Nephron progenitor cell (in vitro differentiated cells): ENCODE results near the gene CCDC150.
"Not testable (repeated sequence)": the region's sequence is repeated elsewhere in the genome, so short reads cannot be mapped to it uniquely, and the experiment has no call there.

Source experiments
- DNase-seq: peaks from one replicate; pipeline ENCODE4 v3.0.0; 2021
- H3K27ac Mint-ChIP-seq: 2 replicates; pipeline ENCODE4 v1.8.0; 2021; ENCODE audit warnings: mild to moderate bottlenecking, moderate library complexity, mixed read lengths
- H3K27me3 Mint-ChIP-seq: 2 replicates; pipeline ENCODE4 v1.8.0; 2021; ENCODE audit warnings: mild to moderate bottlenecking, low read depth, mixed read lengths; ENCODE audit not compliant: poor library complexity
- H3K36me3 Mint-ChIP-seq: 2 replicates; pipeline ENCODE4 v1.8.0; 2021; ENCODE audit warnings: low read depth, mixed read lengths
- H3K4me1 Mint-ChIP-seq: 2 replicates; pipeline ENCODE4 v1.8.0; 2021; ENCODE audit warnings: mixed read lengths
- H3K4me3 Mint-ChIP-seq: 2 replicates; pipeline ENCODE4 v1.8.0; 2021; ENCODE audit warnings: mild to moderate bottlenecking, moderate library complexity, mixed read lengths
- H3K9me3 Mint-ChIP-seq: 2 replicates; pipeline ENCODE4 v1.8.0; 2021; ENCODE audit warnings: mild to moderate bottlenecking, moderate library complexity, mixed read lengths
- CTCF ChIP-seq: fragments of 200-600 bp; sonication (generic); IDR thresholded peaks from 2 replicates; pipeline ENCODE4 v1.5.0; 2021; ENCODE audit warnings: antibody characterized with exemption

The CCDC150 gene

GRCh38 chr2:196677404-196677803 is 37.9 kb downstream of the CCDC150 start:
- Mint-ChIP-seq H3K36me3 (peaks cover 42% of the 10 kb centered on the region), H3K27me3 (no peaks in the 10 kb centered on the region), H3K9me3 (no peaks in the 10 kb centered on the region), H3K4me3 (no peak overlapping the region), H3K27ac (no peak overlapping the region), H3K4me1 (no peaks in the 10 kb centered on the region)
- no peak for TF ChIP-seq CTCF
- no peak for DNase-seq

GRCh38 chr2:196679368-196679767 is 39.9 kb downstream of the CCDC150 start:
- Mint-ChIP-seq H3K9me3 (peaks cover 15% of the 10 kb centered on the region), H3K27ac (no peak overlapping the region), H3K27me3 (no peaks in the 10 kb centered on the region), H3K4me3 (no peak overlapping the region), H3K36me3 (peaks cover 56% of the 10 kb centered on the region), H3K4me1 (no peaks in the 10 kb centered on the region)
- no peak for DNase-seq
- TF ChIP-seq CTCF = no peak

- Mint-ChIP-seq H3K4me3 (no peak overlapping the region), H3K27me3 (no peaks in the 10 kb centered on the region), H3K9me3 (peaks cover 36% of the 10 kb centered on the region), H3K27ac (no peak overlapping the region), H3K4me1 (no peaks in the 10 kb centered on the region), H3K36me3 (peaks cover 74% of the 10 kb centered on the region)
- no peak for TF ChIP-seq CTCF
- DNase-seq = no peak
Observed at GRCh38 chr2:196681510-196681909, 42.0 kb downstream of the CCDC150 start.

GRCh38 chr2:196685792-196686191 is 46.3 kb downstream of the CCDC150 start:
- no peak for DNase-seq
- H3K4me3 Mint-ChIP-seq = no peak overlapping the region
- no peaks in the 10 kb centered on the region for H3K27me3 Mint-ChIP-seq
- H3K27ac Mint-ChIP-seq = no peak overlapping the region
- no peaks in the 10 kb centered on the region for H3K4me1 Mint-ChIP-seq
- peaks cover 59% of the 10 kb centered on the region for H3K9me3 Mint-ChIP-seq
- TF ChIP-seq CTCF = no peak
- H3K36me3 Mint-ChIP-seq = peaks cover 78% of the 10 kb centered on the region

GRCh38 chr2:196686737-196687136 is 47.2 kb downstream of the CCDC150 start:
- H3K4me1 Mint-ChIP-seq, H3K27me3 Mint-ChIP-seq, H3K27ac Mint-ChIP-seq, DNase-seq, H3K4me3 Mint-ChIP-seq: not testable (repeated sequence)
- peaks cover 78% of the 10 kb centered on the region for H3K36me3 Mint-ChIP-seq
- peaks cover 65% of the 10 kb centered on the region for H3K9me3 Mint-ChIP-seq

GRCh38 chr2:196696423-196697079 is 57.0 kb downstream of the CCDC150 start:
- Mint-ChIP-seq H3K9me3 (peaks cover 14% of the 10 kb centered on the region), H3K27me3 (peaks cover under 1% of the 10 kb centered on the region), H3K4me3 (no peak overlapping the region), H3K36me3 (peaks cover 56% of the 10 kb centered on the region), H3K27ac (no peak overlapping the region), H3K4me1 (peaks cover 5% of the 10 kb centered on the region)
- TF ChIP-seq CTCF = no peak
- no peak for DNase-seq
